WTC11 (cell line): ENCODE results near the gene EFHB. TPM values are rescaled to one million over a fixed set of nuclear protein-coding genes. Genes with fewer than 3 reads are reported as not detected.
A peak's percentile ranks its signal among the peaks of the same experiment; 100 is the strongest.

Experiments
- ATAC-seq: fragments of 200-7000 bp; cut with Tn5 transposase; 2 replicates; pipeline ENCODE4 v1.10.0; 2021; ENCODE audit warnings: mild to moderate bottlenecking, moderate library complexity
- CTCF ChIA-PET: fragments of 300-600 bp; sonication (Branson Sonifier 250); formaldehyde crosslinking; loops from one replicate; lab custom pipeline; 2021; ENCODE audit warnings: antibody characterized with exemption; lab: Charles Lee
- POLR2A ChIA-PET: fragments of 350-600 bp; sonication (Branson Sonifier 250); formaldehyde crosslinking; loops from one replicate; lab custom pipeline; 2021; ENCODE audit warnings: antibody characterized with exemption; lab: Charles Lee
- DNase-seq: peaks from one replicate; pipeline ENCODE4 v3.0.0; 2021; ENCODE audit warnings: low spot score
- H3K27ac Mint-ChIP-seq: 2 replicates; pipeline ENCODE4 v1.8.0; 2021; ENCODE audit warnings: mixed read lengths
- H3K27me3 Mint-ChIP-seq: 2 replicates; pipeline ENCODE4 v1.8.0; 2021; ENCODE audit warnings: low read depth, mild to moderate bottlenecking, moderate library complexity, mixed read lengths
- H3K36me3 Mint-ChIP-seq: 2 replicates; pipeline ENCODE4 v1.8.0; 2021; ENCODE audit warnings: mixed read lengths
- H3K4me1 Mint-ChIP-seq: 2 replicates; pipeline ENCODE4 v1.8.0; 2022; ENCODE audit warnings: mixed read lengths
- H3K4me3 Mint-ChIP-seq: 2 replicates; pipeline ENCODE4 v1.8.0; 2021; ENCODE audit warnings: mild to moderate bottlenecking, moderate library complexity, mixed read lengths
- H3K9me3 Mint-ChIP-seq: 2 replicates; pipeline ENCODE4 v1.8.0; 2021; ENCODE audit warnings: mixed read lengths
- AR ChIP-seq: fragments of 250-450 bp; sonication (Bioruptor Pico); IDR thresholded peaks from 2 replicates; pipeline ENCODE4 v1.9.0; 2021; ENCODE audit warnings: mild to moderate bottlenecking
- CDX4 ChIP-seq: fragments of 250-450 bp; sonication (Bioruptor Pico); IDR thresholded peaks from 2 replicates; pipeline ENCODE4 v1.9.0; 2021; ENCODE audit warnings: moderate library complexity, mild to moderate bottlenecking, inconsistent platforms, borderline replicate concordance
- CTCF ChIP-seq: fragments of 200-600 bp; IDR thresholded peaks from 2 replicates; pipeline ENCODE4 v1.8.0; 2022; ENCODE audit warnings: antibody characterized with exemption
- IRF2 ChIP-seq: sonication (generic); formaldehyde crosslinking; IDR thresholded peaks from 2 replicates; pipeline ENCODE4 v1.8.0; 2022; ENCODE audit warnings: low read depth, missing genetic modification reagents, borderline replicate concordance
- KAT7 ChIP-seq: sonication (generic); formaldehyde crosslinking; IDR thresholded peaks from 2 replicates; pipeline ENCODE4 v1.8.1; 2023; ENCODE audit warnings: missing genetic modification reagents, mild to moderate bottlenecking, borderline replicate concordance
- RORB ChIP-seq: fragments of 250-450 bp; sonication (Bioruptor Pico); IDR thresholded peaks from 2 replicates; pipeline ENCODE4 v1.9.0; 2021; ENCODE audit warnings: mild to moderate bottlenecking
- TEAD1 ChIP-seq: sonication (generic); formaldehyde crosslinking; IDR thresholded peaks from 2 replicates; pipeline ENCODE4 v1.8.0; 2022; ENCODE audit warnings: mild to moderate bottlenecking, missing genetic modification reagents
- USF2 ChIP-seq: sonication (generic); formaldehyde crosslinking; IDR thresholded peaks from 2 replicates; pipeline ENCODE4 v1.8.1; 2023; ENCODE audit warnings: mild to moderate bottlenecking, missing genetic modification reagents, moderate library complexity
- ZBTB21 ChIP-seq: sonication (generic); formaldehyde crosslinking; IDR thresholded peaks from 2 replicates; pipeline ENCODE4 v1.8.1; 2023; ENCODE audit warnings: mild to moderate bottlenecking, missing genetic modification reagents, borderline replicate concordance
- ZNF121 ChIP-seq: sonication (generic); formaldehyde crosslinking; IDR thresholded peaks from 2 replicates; pipeline ENCODE4 v1.8.0; 2023; ENCODE audit warnings: missing genetic modification reagents
- ZNF317 ChIP-seq: sonication (generic); formaldehyde crosslinking; IDR thresholded peaks from 2 replicates; pipeline ENCODE4 v1.8.1; 2023; ENCODE audit warnings: low read depth, mild to moderate bottlenecking, moderate library complexity, missing genetic modification reagents, borderline replicate concordance
- ZNF423 ChIP-seq: fragments of 250-450 bp; sonication (Bioruptor Pico); IDR thresholded peaks from 2 replicates; pipeline ENCODE4 v2.1.2; 2022; ENCODE audit warnings: mild to moderate bottlenecking, moderate library complexity
- ZSCAN18 ChIP-seq: fragments of 250-450 bp; sonication (Bioruptor Pico); IDR thresholded peaks from 2 replicates; pipeline ENCODE4 v2.1.2; 2022; ENCODE audit warnings: mild to moderate bottlenecking, moderate library complexity
- total RNA-seq: library from RNA; stranded (reverse); gene quantifications from 3 replicates; pipeline ENCODE4 v1.2.3, GENCODE V29; 2021
- TF ChIP-seq, protein P1 (sequence below): sonication (generic); formaldehyde crosslinking; IDR thresholded peaks from 2 replicates; pipeline ENCODE4 v1.8.0; 2023; ENCODE audit warnings: missing genetic modification reagents, mild to moderate bottlenecking, borderline replicate concordance
- TF ChIP-seq, protein P2 (sequence below): sonication (generic); formaldehyde crosslinking; IDR thresholded peaks from 2 replicates; pipeline ENCODE4 v1.8.1; 2023; ENCODE audit warnings: mild to moderate bottlenecking, missing genetic modification reagents, borderline replicate concordance

The EFHB gene
- total RNA-seq, 1 experiment from 2014 or later, result 0.85 TPM

DNA sequence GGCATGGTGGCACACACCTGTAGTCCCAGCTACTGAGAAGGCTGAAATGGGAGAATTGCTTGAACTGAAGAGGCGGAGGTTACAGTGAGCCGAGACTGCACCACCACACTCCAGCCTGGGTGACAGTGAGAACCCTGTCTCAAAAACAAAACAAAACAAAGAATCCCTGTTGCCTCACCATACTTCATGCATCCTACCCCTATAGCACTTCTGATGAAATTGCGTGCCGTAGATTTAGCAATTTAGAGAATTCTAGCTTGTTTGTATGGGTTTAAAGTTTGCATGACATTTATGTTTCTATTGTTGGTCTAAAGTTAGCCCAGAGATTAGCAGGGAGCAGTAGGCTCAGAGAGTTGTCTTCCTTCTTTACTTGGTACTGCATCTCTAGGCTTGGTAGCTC, 20.7 kb upstream of the EFHB start (continued):
- TF ChIP-seq, protein P1, sequence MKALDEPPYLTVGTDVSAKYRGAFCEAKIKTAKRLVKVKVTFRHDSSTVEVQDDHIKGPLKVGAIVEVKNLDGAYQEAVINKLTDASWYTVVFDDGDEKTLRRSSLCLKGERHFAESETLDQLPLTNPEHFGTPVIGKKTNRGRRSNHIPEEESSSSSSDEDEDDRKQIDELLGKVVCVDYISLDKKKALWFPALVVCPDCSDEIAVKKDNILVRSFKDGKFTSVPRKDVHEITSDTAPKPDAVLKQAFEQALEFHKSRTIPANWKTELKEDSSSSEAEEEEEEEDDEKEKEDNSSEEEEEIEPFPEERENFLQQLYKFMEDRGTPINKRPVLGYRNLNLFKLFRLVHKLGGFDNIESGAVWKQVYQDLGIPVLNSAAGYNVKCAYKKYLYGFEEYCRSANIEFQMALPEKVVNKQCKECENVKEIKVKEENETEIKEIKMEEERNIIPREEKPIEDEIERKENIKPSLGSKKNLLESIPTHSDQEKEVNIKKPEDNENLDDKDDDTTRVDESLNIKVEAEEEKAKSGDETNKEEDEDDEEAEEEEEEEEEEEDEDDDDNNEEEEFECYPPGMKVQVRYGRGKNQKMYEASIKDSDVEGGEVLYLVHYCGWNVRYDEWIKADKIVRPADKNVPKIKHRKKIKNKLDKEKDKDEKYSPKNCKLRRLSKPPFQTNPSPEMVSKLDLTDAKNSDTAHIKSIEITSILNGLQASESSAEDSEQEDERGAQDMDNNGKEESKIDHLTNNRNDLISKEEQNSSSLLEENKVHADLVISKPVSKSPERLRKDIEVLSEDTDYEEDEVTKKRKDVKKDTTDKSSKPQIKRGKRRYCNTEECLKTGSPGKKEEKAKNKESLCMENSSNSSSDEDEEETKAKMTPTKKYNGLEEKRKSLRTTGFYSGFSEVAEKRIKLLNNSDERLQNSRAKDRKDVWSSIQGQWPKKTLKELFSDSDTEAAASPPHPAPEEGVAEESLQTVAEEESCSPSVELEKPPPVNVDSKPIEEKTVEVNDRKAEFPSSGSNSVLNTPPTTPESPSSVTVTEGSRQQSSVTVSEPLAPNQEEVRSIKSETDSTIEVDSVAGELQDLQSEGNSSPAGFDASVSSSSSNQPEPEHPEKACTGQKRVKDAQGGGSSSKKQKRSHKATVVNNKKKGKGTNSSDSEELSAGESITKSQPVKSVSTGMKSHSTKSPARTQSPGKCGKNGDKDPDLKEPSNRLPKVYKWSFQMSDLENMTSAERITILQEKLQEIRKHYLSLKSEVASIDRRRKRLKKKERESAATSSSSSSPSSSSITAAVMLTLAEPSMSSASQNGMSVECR (CRISPR knock-in tag), result no peak
- TF ChIP-seq, all 79 proteins: peak for 0

GRCh38 chr3:19950316-19950715, 16.3 kb upstream of the EFHB start:
- no peak overlapping the region for H3K27ac Mint-ChIP-seq
- no peaks in the 10 kb centered on the region for H3K9me3 Mint-ChIP-seq
- H3K4me3 Mint-ChIP-seq, result no peak overlapping the region
- ChIA-PET CTCF (no interaction called here), POLR2A (no interaction called here)
- peaks cover 40% of the 10 kb centered on the region for H3K4me1 Mint-ChIP-seq
- TF ChIP-seq IRF2 (CRISPR knock-in tag) (no peak), ZNF423 (CRISPR knock-in tag) (no peak), AR (no peak), ZNF317 (CRISPR knock-in tag) (no peak), KAT7 (CRISPR knock-in tag) (no peak), CDX4 (no peak), ZNF121 (CRISPR knock-in tag) (no peak), TEAD1 (CRISPR knock-in tag) (no peak)
- no peak for DNase-seq
- H3K36me3 Mint-ChIP-seq, result peaks cover 37% of the 10 kb centered on the region
- no peaks in the 10 kb centered on the region for H3K27me3 Mint-ChIP-seq
- ATAC-seq, result no peak

GRCh38 chr3:19948226-19948591, 14.2 kb upstream of the EFHB start:
- H3K36me3 Mint-ChIP-seq, result peaks cover 23% of the 10 kb centered on the region
- ATAC-seq, result no peak
- no peaks in the 10 kb centered on the region for H3K9me3 Mint-ChIP-seq
- DNase-seq, result no peak
- H3K27ac Mint-ChIP-seq, result peak overlapping the region; percentile 100
- H3K27me3 Mint-ChIP-seq, result no peaks in the 10 kb centered on the region
- ChIA-PET POLR2A (interaction anchor here (1.0 to 1.7 kb wide), 2 partner anchors 93 to 238 kb away, joined by 3 to 7 read pairs; partner anchors contain the start of genes KAT2B and SGO1), CTCF (interaction anchor here (0.8 kb wide), 1 partner anchor 92 kb away, joined by 3 read pairs; the partner anchor contains the start of gene KAT2B)
- peak overlapping the region; percentile 99 for H3K4me3 Mint-ChIP-seq
- H3K4me1 Mint-ChIP-seq, result peaks cover 42% of the 10 kb centered on the region
- TF ChIP-seq USF2 (CRISPR knock-in tag) (no peak), ZNF121 (CRISPR knock-in tag) (no peak), ZSCAN18 (CRISPR knock-in tag) (no peak), CTCF (no peak), RORB (CRISPR knock-in tag) (no peak), ZBTB21 (CRISPR knock-in tag) (no peak)
- TF ChIP-seq, protein P2, sequence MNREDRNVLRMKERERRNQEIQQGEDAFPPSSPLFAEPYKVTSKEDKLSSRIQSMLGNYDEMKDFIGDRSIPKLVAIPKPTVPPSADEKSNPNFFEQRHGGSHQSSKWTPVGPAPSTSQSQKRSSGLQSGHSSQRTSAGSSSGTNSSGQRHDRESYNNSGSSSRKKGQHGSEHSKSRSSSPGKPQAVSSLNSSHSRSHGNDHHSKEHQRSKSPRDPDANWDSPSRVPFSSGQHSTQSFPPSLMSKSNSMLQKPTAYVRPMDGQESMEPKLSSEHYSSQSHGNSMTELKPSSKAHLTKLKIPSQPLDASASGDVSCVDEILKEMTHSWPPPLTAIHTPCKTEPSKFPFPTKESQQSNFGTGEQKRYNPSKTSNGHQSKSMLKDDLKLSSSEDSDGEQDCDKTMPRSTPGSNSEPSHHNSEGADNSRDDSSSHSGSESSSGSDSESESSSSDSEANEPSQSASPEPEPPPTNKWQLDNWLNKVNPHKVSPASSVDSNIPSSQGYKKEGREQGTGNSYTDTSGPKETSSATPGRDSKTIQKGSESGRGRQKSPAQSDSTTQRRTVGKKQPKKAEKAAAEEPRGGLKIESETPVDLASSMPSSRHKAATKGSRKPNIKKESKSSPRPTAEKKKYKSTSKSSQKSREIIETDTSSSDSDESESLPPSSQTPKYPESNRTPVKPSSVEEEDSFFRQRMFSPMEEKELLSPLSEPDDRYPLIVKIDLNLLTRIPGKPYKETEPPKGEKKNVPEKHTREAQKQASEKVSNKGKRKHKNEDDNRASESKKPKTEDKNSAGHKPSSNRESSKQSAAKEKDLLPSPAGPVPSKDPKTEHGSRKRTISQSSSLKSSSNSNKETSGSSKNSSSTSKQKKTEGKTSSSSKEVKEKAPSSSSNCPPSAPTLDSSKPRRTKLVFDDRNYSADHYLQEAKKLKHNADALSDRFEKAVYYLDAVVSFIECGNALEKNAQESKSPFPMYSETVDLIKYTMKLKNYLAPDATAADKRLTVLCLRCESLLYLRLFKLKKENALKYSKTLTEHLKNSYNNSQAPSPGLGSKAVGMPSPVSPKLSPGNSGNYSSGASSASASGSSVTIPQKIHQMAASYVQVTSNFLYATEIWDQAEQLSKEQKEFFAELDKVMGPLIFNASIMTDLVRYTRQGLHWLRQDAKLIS (CRISPR knock-in tag), result no peak
